A549 (cell line): ENCODE data around the gene SCN9A. TPM values are rescaled to one million over a fixed set of nuclear protein-coding genes. Genes with fewer than 3 reads are reported as not detected.
A peak's percentile ranks its signal among the peaks of the same experiment; 100 is the strongest.

ENCODE experiments used
- ATAC-seq, 2 experiments: fragments of 200-7000 bp in 1 of 2; fragments of >200 bp in 1 of 2; cut with Nextera tagmentation in 1 of 2; cut with Tn5 transposase in 1 of 2; 3 replicates each; pipeline versions ENCODE4 v1.8.0 to v1.9.1; 2018 to 2020; ENCODE audit warnings: mild to moderate bottlenecking in 1 of 2, moderate library complexity in 1 of 2
- CTCF ChIA-PET: fragments of 300-600 bp; sonication (Branson Sonifier 250); formaldehyde crosslinking; extraction: SDS; loops from one replicate; lab custom pipeline; 2021; ENCODE audit warnings: antibody characterized with exemption, inconsistent platforms; lab: Yijun Ruan, JAX
- POLR2A ChIA-PET: fragments of 350-600 bp; formaldehyde crosslinking; extraction: SDS; loops from one replicate; lab custom pipeline; 2021; ENCODE audit warnings: antibody characterized with exemption, inconsistent platforms; lab: Yijun Ruan, JAX
- DNase-seq, 2 experiments: peaks; one replicate each; pipeline versions ENCODE4 v3.0.0 to v3.0.0-alpha.2; 2011 to 2016; ENCODE audit warnings: low read depth in 1 of 2, low spot score in 1 of 2
- FAIRE-seq: peaks from 2 replicates; lab custom pipeline; 2011; peaks lifted over from hg19 to GRCh38; lab: Jason Lieb, UNC
- H3K27ac ChIP-seq, 2 experiments: fragments of >200 bp; sonication (Bioruptor Twin); formaldehyde crosslinking; 3 replicates each; pipeline ENCODE4 v1.5.1; 2016 to 2017
- H3K4me1 ChIP-seq: fragments of >200 bp; sonication (Bioruptor Twin); formaldehyde crosslinking; 3 replicates; pipeline ENCODE4 v1.6.1; 2016
- H3K4me2 ChIP-seq: fragments of >200 bp; sonication (Bioruptor Twin); formaldehyde crosslinking; 3 replicates; pipeline ENCODE4 v1.6.1; 2016
- H3K4me3 ChIP-seq: fragments of >200 bp; sonication (Bioruptor Twin); formaldehyde crosslinking; 3 replicates; pipeline ENCODE4 v1.5.1; 2016
- H3K9me3 ChIP-seq: fragments of >200 bp; sonication (Bioruptor Twin); formaldehyde crosslinking; 3 replicates; pipeline ENCODE4 v1.6.1; 2016
- ATOH8 ChIP-seq: fragments of 250-450 bp; sonication (Bioruptor Pico); IDR thresholded peaks from 2 replicates; pipeline ENCODE4 v1.5.0; 2020; ENCODE audit warnings: low read depth, mild to moderate bottlenecking, moderate library complexity
- BCL3 ChIP-seq: fragments of >200 bp; sonication (Bioruptor Twin); formaldehyde crosslinking; IDR thresholded peaks from 3 replicates; pipeline ENCODE4 v1.6.1; 2016
- BHLHE40 ChIP-seq: IDR thresholded peaks from 2 replicates; pipeline ENCODE4 v1.6.1; 2012; ENCODE audit warnings: low read depth, low read length, inconsistent platforms
- CEBPB ChIP-seq, 2 experiments: fragments of >200 bp in 1 of 2; sonication (Bioruptor Twin) in 1 of 2; formaldehyde crosslinking in 1 of 2; IDR thresholded peaks; 2 replicates each; pipeline ENCODE4 v1.6.1; 2012 to 2016
- FOSL2 ChIP-seq, 2 experiments: fragments of 450-650 bp in 1 of 2; fragments of >200 bp in 1 of 2; sonication (Bioruptor Twin) in 1 of 2; formaldehyde crosslinking; IDR thresholded peaks; 2 replicates each; pipeline versions ENCODE4 v1.5.0 to v1.6.1; 2016 to 2020; ENCODE audit warnings: mild to moderate bottlenecking in 1 of 2, moderate library complexity in 1 of 2
- HDAC2 ChIP-seq: fragments of 200-600 bp; sonication (generic); IDR thresholded peaks from 2 replicates; pipeline ENCODE4 v1.6.1; 2016
- HOXB5 ChIP-seq: fragments of 250-450 bp; sonication (Bioruptor Pico); IDR thresholded peaks from 2 replicates; pipeline ENCODE4 v1.5.0; 2020; ENCODE audit warnings: mild to moderate bottlenecking, moderate library complexity
- JUN ChIP-seq, 2 experiments: fragments of >200 bp; sonication (Bioruptor Twin); formaldehyde crosslinking; IDR thresholded peaks; 2 replicates in 1 of 2; 3 replicates in 1 of 2; pipeline ENCODE4 v1.6.1; 2016 to 2017
- MAFK ChIP-seq: fragments of 450-650 bp; IDR thresholded peaks from 2 replicates; pipeline ENCODE4 v1.6.1; 2014; ENCODE audit not compliant: partially characterized antibody
- MAZ ChIP-seq: fragments of 150-350 bp; IDR thresholded peaks from 2 replicates; pipeline ENCODE4 v1.6.1; 2014; ENCODE audit warnings: antibody characterized with exemption, low read depth, low read length, borderline replicate concordance
- NFE2L2 ChIP-seq: fragments of 150-350 bp; conservative IDR thresholded peaks from 2 replicates; pipeline ENCODE4 v1.6.1; 2014; ENCODE audit warnings: low read length
- PHF8 ChIP-seq: fragments of 200-600 bp; sonication (generic); IDR thresholded peaks from 2 replicates; pipeline ENCODE4 v1.6.1; 2016; ENCODE audit warnings: low read depth, mild to moderate bottlenecking, antibody characterized with exemption, moderate library complexity, borderline replicate concordance
- RNF2 ChIP-seq: fragments of 200-600 bp; sonication (generic); IDR thresholded peaks from 2 replicates; pipeline ENCODE4 v1.6.1; 2016; ENCODE audit warnings: low read depth, mild to moderate bottlenecking, antibody characterized with exemption, moderate library complexity, borderline replicate concordance
- SMC3 ChIP-seq: fragments of >200 bp; sonication (Bioruptor Twin); formaldehyde crosslinking; IDR thresholded peaks from 3 replicates; pipeline ENCODE4 v1.6.1; 2018; ENCODE audit warnings: inconsistent platforms
- USF2 ChIP-seq: fragments of 450-650 bp; IDR thresholded peaks from 2 replicates; pipeline ENCODE4 v1.6.1; 2014; ENCODE audit warnings: antibody characterized with exemption
- ZFP36 ChIP-seq: fragments of 450-650 bp; IDR thresholded peaks from 2 replicates; pipeline ENCODE4 v1.6.1; 2014; ENCODE audit warnings: borderline replicate concordance; ENCODE audit not compliant: partially characterized antibody
- WGBS: methylation state at CpG from one replicate; pipeline ENCODE4 v1.1.6; 2017; ENCODE audit errors: missing lambda C conversion rate; 5-methylcytosine and 5-hydroxymethylcytosine counted together
- polyA plus RNA-seq, 4 experiments: library from polyadenylated mRNA; depleted of rRNA in 3 of 4; stranded (reverse); fragments of >200 nt; fragmentation: RNase III in 1 of 4; extraction: RNeasy Plus Mini Kit Qiagen cat#74134 plus additional on column Dnase treatment in 1 of 4; gene quantifications; 2 replicates in 3 of 4; 3 replicates in 1 of 4; pipeline ENCODE4 v1.2.3, GENCODE V29; 2011 to 2017
- TF ChIP-seq, protein P1 (sequence below): fragments of >200 bp; sonication (Bioruptor Twin); formaldehyde crosslinking; IDR thresholded peaks from 2 replicates; pipeline ENCODE4 v1.6.1; 2016
- TF ChIP-seq, protein P2 (sequence below): IDR thresholded peaks from 2 replicates; pipeline ENCODE4 v1.6.1; 2012; ENCODE audit warnings: low read depth, borderline replicate concordance

SCN9A gene
- polyA plus RNA-seq, 2 of the 4 experiments (the other 2 are of a cell fraction), result 7.7 to 23.6 TPM

DNA sequence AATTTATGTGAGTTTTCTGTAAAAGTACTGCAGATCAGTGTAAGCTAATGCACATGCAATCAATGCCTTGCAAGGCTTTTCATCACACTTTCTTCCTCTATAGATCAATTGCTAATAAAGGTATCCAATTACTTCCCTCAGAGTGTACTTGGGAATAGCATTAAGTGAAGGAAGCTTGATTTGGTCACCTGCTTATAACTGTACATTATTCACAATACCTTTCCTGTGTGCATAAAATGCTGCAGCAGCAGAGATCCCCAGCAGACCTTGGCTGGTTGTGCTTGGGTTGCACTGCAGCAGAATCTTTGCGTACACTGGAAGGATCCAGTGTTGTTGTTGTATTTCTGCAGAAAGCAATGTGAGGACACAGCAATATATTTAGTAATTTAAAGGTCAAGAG is 18.5 kb upstream of the SCN9A start:
- Histone ChIP-seq H3K4me1 (no peaks in the 10 kb centered on the region), H3K4me3 (no peak overlapping the region), H3K4me2 (no peak overlapping the region), H3K27ac (no peak overlapping the region), H3K9me3 (no peaks in the 10 kb centered on the region)
- no peak for DNase-seq
- CTCF ChIA-PET, result interaction anchor here (0.7 to 3.5 kb wide), 4 partner anchors 9 to 33 kb away, joined by 3 to 23 read pairs (median 6); no protein-coding TSS in a partner anchor
- 89% methylated on average over 1 of the region's 1 CpG for WGBS
- no peak for FAIRE-seq
- TF ChIP-seq HDAC2 (no peak), SMC3 (no peak), FOSL2 (IDR thresholded peaks at IDR 0.05) (no peak), FOSL2 (CRISPR knock-in tag; IDR thresholded peaks at IDR 0.05) (no peak), JUN (IDR thresholded peaks at IDR 0.05) (no peak), NFE2L2 (no peak), USF2 (no peak), HOXB5 (no peak), CEBPB (IDR thresholded peaks at IDR 0.05) (no peak), MAZ (no peak), RNF2 (no peak), MAFK (no peak)
- TF ChIP-seq, protein P1, sequence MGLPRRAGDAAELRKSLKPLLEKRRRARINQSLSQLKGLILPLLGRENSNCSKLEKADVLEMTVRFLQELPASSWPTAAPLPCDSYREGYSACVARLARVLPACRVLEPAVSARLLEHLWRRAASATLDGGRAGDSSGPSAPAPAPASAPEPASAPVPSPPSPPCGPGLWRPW, result no peak
- TF ChIP-seq, protein P2, sequence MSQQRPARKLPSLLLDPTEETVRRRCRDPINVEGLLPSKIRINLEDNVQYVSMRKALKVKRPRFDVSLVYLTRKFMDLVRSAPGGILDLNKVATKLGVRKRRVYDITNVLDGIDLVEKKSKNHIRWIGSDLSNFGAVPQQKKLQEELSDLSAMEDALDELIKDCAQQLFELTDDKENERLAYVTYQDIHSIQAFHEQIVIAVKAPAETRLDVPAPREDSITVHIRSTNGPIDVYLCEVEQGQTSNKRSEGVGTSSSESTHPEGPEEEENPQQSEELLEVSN, result no peak
- ATAC-seq, result no peak
- POLR2A ChIA-PET, result no interaction called here

DNA sequence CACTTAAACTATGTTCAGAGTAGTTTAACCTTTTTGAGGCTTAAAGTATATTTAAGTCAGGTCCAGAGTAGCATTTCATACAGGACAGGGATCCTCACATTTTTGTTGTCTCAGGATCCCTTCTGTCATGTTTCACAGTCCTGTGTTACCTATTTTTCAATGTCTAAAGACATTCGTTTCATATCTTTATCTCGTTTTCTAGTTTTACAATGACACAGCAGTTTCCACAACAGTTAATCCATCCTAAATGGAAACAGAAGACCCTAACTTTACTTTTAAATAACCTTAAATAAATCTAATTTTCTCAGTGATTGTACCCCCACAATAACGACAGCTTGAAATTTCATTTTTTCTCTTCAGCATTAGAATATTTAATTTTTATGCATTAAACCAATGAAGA is 17.3 kb upstream of the SCN9A start:
- no peak for FAIRE-seq

GRCh38 chr2:166388481-166389070 is 12.8 kb upstream of the SCN9A start:
- CTCF ChIA-PET, result interaction anchor here (0.5 to 1.3 kb wide), 4 partner anchors 13 to 451 kb away, joined by 3 to 4 read pairs (median 4); partner anchors contain the start of gene SCN9A
- Histone ChIP-seq H3K4me2 (no peak overlapping the region), H3K9me3 (no peaks in the 10 kb centered on the region), H3K27ac (no peak overlapping the region), H3K4me3 (no peak overlapping the region), H3K4me1 (0 out of 3 replicates have a peak, but pooled peaks cover 2% of the 10 kb centered on the region)
- 51% methylated on average over 3 of the region's 3 CpGs for WGBS
- no peak for ATAC-seq
- DNase-seq, result no peak
- FAIRE-seq, result no peak
- POLR2A ChIA-PET, result no interaction called here
- no peak for TF ChIP-seq BHLHE40
- TF ChIP-seq BCL3, result no peak
- TF ChIP-seq SMC3, result no peak
- peak; percentile 86 for TF ChIP-seq MAFK
- no peak for TF ChIP-seq ATOH8 (CRISPR knock-in tag)
- TF ChIP-seq PHF8, result no peak

More for the DNA sequence above, 17.3 kb upstream of the SCN9A start:
- no peak overlapping the region for H3K4me2 ChIP-seq
- ChIA-PET CTCF (interaction anchor here (3.5 kb wide), 1 partner anchor 8 kb away, joined by 23 read pairs; no protein-coding TSS in a partner anchor), POLR2A (no interaction called here)
- H3K9me3 ChIP-seq, result no peaks in the 10 kb centered on the region
- no peak overlapping the region for H3K27ac ChIP-seq
- H3K4me3 ChIP-seq, result no peak overlapping the region
- ATAC-seq, result no peak
- DNase-seq, result no peak
- no peak for TF ChIP-seq BHLHE40
- TF ChIP-seq NFE2L2, result peak; percentile 57; the same call in 1 of the 2 replicates
- peak; percentile 77 for TF ChIP-seq MAFK
- no peak for TF ChIP-seq ZFP36
- TF ChIP-seq, all 56 proteins: peak for 2
- H3K4me1 ChIP-seq, result no peaks in the 10 kb centered on the region
- 58% methylated on average over 3 of the region's 3 CpGs for WGBS
